Stimulated activated effector memory CD8-positive, alpha-beta T cell treated with anti-CD3 and anti-CD28 coated beads, Interleukin-12 subunit alpha, Interleukin-12 subunit beta, amount 100 ng/mL, for 72 hours (primary cell): ENCODE results near the gene PLGRKT.
"Not testable (repeated sequence)": the region's sequence is repeated elsewhere in the genome, so short reads cannot be mapped to it uniquely, and the experiment has no call there.

ENCODE experiments used
- ATAC-seq: fragments of 150-1000 bp; cut with Tn5 transposase; 2 replicates; pipeline ENCODE4 v1.10.0; 2021
- DNase-seq, 2 donors: peaks; one replicate each; pipeline ENCODE4 v3.0.0; 2021 to 2022; ENCODE audit warnings: low spot score in 2 of 2
- H3K27ac Mint-ChIP-seq: one replicate; pipeline ENCODE4 v1.8.0; 2022; ENCODE audit warnings: mild to moderate bottlenecking, mixed read lengths
- H3K36me3 Mint-ChIP-seq: one replicate; pipeline ENCODE4 v1.8.0; 2022; ENCODE audit warnings: mild to moderate bottlenecking, mixed read lengths
- H3K4me1 Mint-ChIP-seq: one replicate; pipeline ENCODE4 v1.8.0; 2022; ENCODE audit warnings: mixed read lengths
- H3K4me3 Mint-ChIP-seq: one replicate; pipeline ENCODE4 v1.8.0; 2022; ENCODE audit warnings: mild to moderate bottlenecking, mixed read lengths
- H3K9me3 Mint-ChIP-seq: one replicate; pipeline ENCODE4 v1.8.0; 2022; ENCODE audit warnings: mixed read lengths

PLGRKT gene

GRCh38 chr9:5445886-5446285 lies 8.2 kb upstream of the PLGRKT start:
- Mint-ChIP-seq H3K4me3 (peak overlapping the region; percentile 11), H3K9me3 (no peaks in the 10 kb centered on the region), H3K36me3 (no peaks in the 10 kb centered on the region), H3K27ac (no peak overlapping the region), H3K4me1 (peaks cover 31% of the 10 kb centered on the region)
- ATAC-seq (no peak), DNase-seq (no peak)

- not testable (repeated sequence) for ATAC-seq, DNase-seq, H3K9me3 Mint-ChIP-seq, H3K36me3 Mint-ChIP-seq, H3K4me3 Mint-ChIP-seq, H3K27ac Mint-ChIP-seq
- H3K4me1 Mint-ChIP-seq: peaks cover 39% of the 10 kb centered on the region
Measured at GRCh38 chr9:5445096-5445495, 7.4 kb upstream of the PLGRKT start.

GRCh38 chr9:5443850-5444249 lies 6.1 kb upstream of the PLGRKT start:
- ATAC-seq (no peak), DNase-seq (no peak)
- no peak overlapping the region for H3K4me3 Mint-ChIP-seq
- no peaks in the 10 kb centered on the region for H3K36me3 Mint-ChIP-seq
- no peaks in the 10 kb centered on the region for H3K9me3 Mint-ChIP-seq
- no peak overlapping the region for H3K27ac Mint-ChIP-seq
- H3K4me1 Mint-ChIP-seq: peaks cover 46% of the 10 kb centered on the region

- Mint-ChIP-seq H3K27ac (no peak overlapping the region), H3K4me1 (peaks cover 45% of the 10 kb centered on the region), H3K9me3 (no peaks in the 10 kb centered on the region), H3K36me3 (peaks cover 5% of the 10 kb centered on the region), H3K4me3 (no peak overlapping the region)
- ATAC-seq (no peak), DNase-seq (no peak)
Measured at GRCh38 chr9:5442400-5443011, 4.8 kb upstream of the PLGRKT start.

- ATAC-seq (no peak), DNase-seq (no peak)
- peaks cover 20% of the 10 kb centered on the region for H3K36me3 Mint-ChIP-seq
- H3K4me1 Mint-ChIP-seq: peaks cover 46% of the 10 kb centered on the region
- H3K9me3 Mint-ChIP-seq: no peaks in the 10 kb centered on the region
- no peak overlapping the region for H3K4me3 Mint-ChIP-seq
- no peak overlapping the region for H3K27ac Mint-ChIP-seq
Measured at GRCh38 chr9:5441043-5441442, 3.3 kb upstream of the PLGRKT start.

- DNase-seq (no peak), ATAC-seq (no peak)
- H3K36me3 Mint-ChIP-seq: peaks cover 25% of the 10 kb centered on the region
- no peak overlapping the region for H3K4me3 Mint-ChIP-seq
- no peaks in the 10 kb centered on the region for H3K9me3 Mint-ChIP-seq
- H3K27ac Mint-ChIP-seq: no peak overlapping the region
- H3K4me1 Mint-ChIP-seq: peaks cover 48% of the 10 kb centered on the region
Measured at GRCh38 chr9:5440426-5440825, 2.7 kb upstream of the PLGRKT start.

GRCh38 chr9:5438301-5439162 lies 807 bp upstream of the PLGRKT start:
- Mint-ChIP-seq H3K27ac (peak overlapping the region; percentile 95), H3K4me1 (peaks cover 53% of the 10 kb centered on the region)
- ATAC-seq: peak; percentile 67

GRCh38 chr9:5436441-5436840 lies 1.3 kb downstream of the PLGRKT start:
- Mint-ChIP-seq H3K36me3 (peaks cover 39% of the 10 kb centered on the region), H3K9me3 (no peaks in the 10 kb centered on the region), H3K4me1 (peaks cover 53% of the 10 kb centered on the region), H3K27ac (peak overlapping the region; percentile 95), H3K4me3 (peak overlapping the region; percentile 89)
- DNase-seq (no peak), ATAC-seq (no peak)

More at GRCh38 chr9:5438301-5439162, 807 bp upstream of the PLGRKT start:
- Mint-ChIP-seq H3K4me3 (peak overlapping the region; percentile 89), H3K9me3 (no peaks in the 10 kb centered on the region), H3K36me3 (peaks cover 33% of the 10 kb centered on the region)
- DNase-seq: peak; percentile 30 to 83

- Mint-ChIP-seq H3K36me3 (peaks cover 44% of the 10 kb centered on the region), H3K9me3 (no peaks in the 10 kb centered on the region), H3K4me3 (peak overlapping the region; percentile 89), H3K4me1 (peaks cover 49% of the 10 kb centered on the region), H3K27ac (no peak overlapping the region)
- no peak for DNase-seq
- no peak for ATAC-seq
Measured at GRCh38 chr9:5435912-5436311, 1.8 kb downstream of the PLGRKT start.

- Mint-ChIP-seq H3K4me1 (peaks cover 37% of the 10 kb centered on the region), H3K36me3 (peaks cover 54% of the 10 kb centered on the region)
- not testable (repeated sequence) for ATAC-seq, H3K4me3 Mint-ChIP-seq, DNase-seq, H3K9me3 Mint-ChIP-seq, H3K27ac Mint-ChIP-seq
Measured at GRCh38 chr9:5433841-5434810, 3.6 kb downstream of the PLGRKT start.

- not testable (repeated sequence) for H3K27ac Mint-ChIP-seq, ATAC-seq, H3K9me3 Mint-ChIP-seq, DNase-seq, H3K4me3 Mint-ChIP-seq
- Mint-ChIP-seq H3K4me1 (peaks cover 29% of the 10 kb centered on the region), H3K36me3 (peaks cover 54% of the 10 kb centered on the region)
Measured at GRCh38 chr9:5433328-5433727, 4.4 kb downstream of the PLGRKT start.

- H3K4me1 Mint-ChIP-seq: peaks cover 25% of the 10 kb centered on the region
- not testable (repeated sequence) for H3K4me3 Mint-ChIP-seq, H3K27ac Mint-ChIP-seq, H3K9me3 Mint-ChIP-seq, ATAC-seq, DNase-seq
- H3K36me3 Mint-ChIP-seq: peaks cover 53% of the 10 kb centered on the region
Measured at GRCh38 chr9:5432890-5433289, 4.8 kb downstream of the PLGRKT start.

GRCh38 chr9:5430912-5431311 lies 6.8 kb downstream of the PLGRKT start:
- peaks cover 33% of the 10 kb centered on the region for H3K36me3 Mint-ChIP-seq
- DNase-seq (no peak), ATAC-seq (no peak)
- peaks cover 7% of the 10 kb centered on the region for H3K4me1 Mint-ChIP-seq
- H3K27ac Mint-ChIP-seq: peak overlapping the region; percentile 43
- H3K4me3 Mint-ChIP-seq: no peak overlapping the region
- H3K9me3 Mint-ChIP-seq: no peaks in the 10 kb centered on the region

GRCh38 chr9:5429873-5430564 lies 7.7 kb downstream of the PLGRKT start:
- no peak for DNase-seq
- H3K4me1 Mint-ChIP-seq: peaks cover under 1% of the 10 kb centered on the region
- H3K27ac Mint-ChIP-seq: no peak overlapping the region
- H3K36me3 Mint-ChIP-seq: peaks cover 25% of the 10 kb centered on the region
- no peaks in the 10 kb centered on the region for H3K9me3 Mint-ChIP-seq
- peak; percentile 46 for ATAC-seq
- no peak overlapping the region for H3K4me3 Mint-ChIP-seq
